ENCODE data around the gene SDK2. TPM values are rescaled to one million over a fixed set of nuclear protein-coding genes. Genes with fewer than 3 reads are reported as not detected.
"Not testable (repeated sequence)": the region's sequence is repeated elsewhere in the genome, so short reads cannot be mapped to it uniquely, and the experiment has no call there.

Gene SDK2
- total and polyA plus RNA-seq, 2 experiments from 2014 or later, result 0.59 to 1.2 TPM

DNA sequence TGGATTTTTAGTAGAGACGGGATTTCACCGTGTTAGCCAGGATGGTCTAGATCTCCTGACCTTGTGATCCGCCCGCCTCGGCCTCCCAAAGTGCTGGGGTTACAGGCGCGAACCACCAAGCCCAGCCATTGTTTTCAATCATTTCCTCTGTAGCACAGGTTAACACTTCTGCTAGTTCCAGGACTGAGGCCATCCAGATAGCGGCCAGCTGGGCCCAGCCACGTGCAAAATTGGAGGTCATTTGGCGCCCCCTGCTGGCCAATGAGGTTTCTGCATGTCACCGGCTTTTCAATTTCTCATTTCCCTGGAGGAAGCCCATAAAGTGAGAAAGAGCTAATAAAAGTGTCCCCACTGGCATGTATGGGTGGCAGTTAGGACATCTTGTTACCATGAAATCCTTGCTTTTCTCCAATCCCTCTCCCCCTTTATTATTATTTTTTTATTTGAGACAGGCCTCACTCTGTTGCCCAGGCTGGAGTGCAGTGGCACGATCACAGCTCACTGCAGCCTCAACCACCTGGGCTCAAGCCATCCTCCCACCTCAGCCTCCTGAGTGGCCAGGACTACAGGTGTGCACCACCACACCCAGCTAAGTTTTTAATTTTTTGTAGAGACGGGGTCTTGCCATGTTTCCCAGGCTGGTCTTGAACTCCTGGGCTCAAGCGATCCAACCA is 274.3 kb downstream of the SDK2 start:
- H3K79me2 ChIP-seq; H3K4me1 ChIP-seq (ENCODE audit: insufficient read depth); H4K20me1 ChIP-seq (ENCODE audit: insufficient read depth, poor library complexity, severe bottlenecking); H3K9me2 ChIP-seq (replicated peaks; ENCODE audit: insufficient read depth); H3K27me3 ChIP-seq; H3K4me3 ChIP-seq; H2AFZ ChIP-seq; H3K36me3 ChIP-seq (replicated peaks; ENCODE audit: insufficient read depth, low read depth); H3K9me3 ChIP-seq (ENCODE audit: low read depth); H3K27ac ChIP-seq; H3K4me2 ChIP-seq: not testable (repeated sequence)
- peak; percentile 83 for DNase-seq (ENCODE audit: low spot score)
- 37% methylated on average over 14 of the region's 14 CpGs for WGBS (ENCODE audit: low lambda C conversion rate, missing lambda C conversion rate)
- TF ChIP-seq, protein P1, sequence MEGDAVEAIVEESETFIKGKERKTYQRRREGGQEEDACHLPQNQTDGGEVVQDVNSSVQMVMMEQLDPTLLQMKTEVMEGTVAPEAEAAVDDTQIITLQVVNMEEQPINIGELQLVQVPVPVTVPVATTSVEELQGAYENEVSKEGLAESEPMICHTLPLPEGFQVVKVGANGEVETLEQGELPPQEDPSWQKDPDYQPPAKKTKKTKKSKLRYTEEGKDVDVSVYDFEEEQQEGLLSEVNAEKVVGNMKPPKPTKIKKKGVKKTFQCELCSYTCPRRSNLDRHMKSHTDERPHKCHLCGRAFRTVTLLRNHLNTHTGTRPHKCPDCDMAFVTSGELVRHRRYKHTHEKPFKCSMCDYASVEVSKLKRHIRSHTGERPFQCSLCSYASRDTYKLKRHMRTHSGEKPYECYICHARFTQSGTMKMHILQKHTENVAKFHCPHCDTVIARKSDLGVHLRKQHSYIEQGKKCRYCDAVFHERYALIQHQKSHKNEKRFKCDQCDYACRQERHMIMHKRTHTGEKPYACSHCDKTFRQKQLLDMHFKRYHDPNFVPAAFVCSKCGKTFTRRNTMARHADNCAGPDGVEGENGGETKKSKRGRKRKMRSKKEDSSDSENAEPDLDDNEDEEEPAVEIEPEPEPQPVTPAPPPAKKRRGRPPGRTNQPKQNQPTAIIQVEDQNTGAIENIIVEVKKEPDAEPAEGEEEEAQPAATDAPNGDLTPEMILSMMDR (IDR thresholded peaks at IDR 0.05; ENCODE audit: poor library complexity), result peak; percentile 95

DNA sequence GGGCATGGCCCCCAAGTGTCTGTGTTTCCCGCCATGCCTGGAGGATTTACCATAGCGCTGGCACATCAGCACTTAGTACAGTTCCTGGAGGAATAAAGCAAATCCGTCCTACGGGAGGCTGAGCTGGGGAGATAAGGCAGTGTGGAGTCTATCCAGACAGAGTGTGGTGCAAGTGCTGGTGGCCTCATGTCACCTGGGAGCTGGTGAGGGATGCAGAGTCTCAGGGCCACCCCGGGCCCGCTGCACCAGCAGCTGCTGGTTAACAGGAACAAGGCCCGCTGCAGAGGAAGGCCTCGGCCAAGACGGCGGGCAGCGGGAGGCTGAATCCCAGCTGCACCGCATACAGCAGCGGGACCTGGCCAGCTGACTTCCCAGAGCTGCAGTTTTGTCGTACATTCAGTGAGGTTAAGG is 275.1 kb downstream of the SDK2 start:
- H2AFZ ChIP-seq, result no peak overlapping the region
- WGBS (ENCODE audit: low lambda C conversion rate, missing lambda C conversion rate), result 71% methylated on average over 14 of the region's 14 CpGs

DNA sequence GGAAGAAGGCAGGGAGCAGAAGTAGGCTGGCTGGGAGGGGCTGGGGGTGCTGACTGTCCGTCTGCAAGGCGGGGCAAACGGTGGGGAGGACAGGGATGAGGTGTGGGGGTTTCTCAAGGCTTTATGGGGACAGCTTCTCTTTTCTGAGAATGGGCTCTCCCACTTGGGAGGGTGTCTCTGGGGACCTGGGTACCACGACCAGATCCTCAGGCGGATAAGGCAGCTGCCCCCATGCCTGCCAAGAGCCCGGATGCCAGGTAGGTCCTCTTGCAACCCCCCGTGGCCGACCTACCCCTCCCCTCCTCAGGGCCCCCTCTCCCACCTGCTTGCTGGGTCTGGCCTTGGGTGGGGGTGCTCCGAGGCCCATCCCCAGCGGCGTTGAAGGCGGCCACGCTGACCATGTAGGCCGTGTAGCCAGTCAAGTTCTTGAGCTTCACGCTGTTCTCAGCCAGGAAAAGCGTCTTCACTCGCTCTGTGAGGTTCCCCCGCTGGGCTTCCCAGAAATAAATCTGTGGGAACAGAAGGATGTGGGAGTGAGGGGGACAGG is 276.1 kb downstream of the SDK2 start:
- no peaks in the 10 kb centered on the region for H3K79me2 ChIP-seq
- TF ChIP-seq EZH2phosphoT487 (IDR thresholded peaks at IDR 0.05; ENCODE audit: low read depth, severe bottlenecking, unreplicated experiment) (no peak), EZH2 (IDR thresholded peaks at IDR 0.05; ENCODE audit: borderline replicate concordance) (no peak)
- TF ChIP-seq, protein P1 (IDR thresholded peaks at IDR 0.05; ENCODE audit: poor library complexity), result no peak
- H3K4me1 ChIP-seq (ENCODE audit: insufficient read depth), result peaks cover 4% of the 10 kb centered on the region
- no peak overlapping the region for H2AFZ ChIP-seq
- no peak overlapping the region for H3K4me2 ChIP-seq
- no peaks in the 10 kb centered on the region for H3K9me2 ChIP-seq (replicated peaks; ENCODE audit: insufficient read depth)
- no peak overlapping the region for H3K4me3 ChIP-seq
- H3K36me3 ChIP-seq (replicated peaks; ENCODE audit: insufficient read depth, low read depth), result no peaks in the 10 kb centered on the region
- no peak for DNase-seq (ENCODE audit: low spot score)
- H3K27ac ChIP-seq, result no peak overlapping the region
- H3K27me3 ChIP-seq, result peaks cover 2% of the 10 kb centered on the region
- H4K20me1 ChIP-seq (ENCODE audit: insufficient read depth, poor library complexity, severe bottlenecking), result no peaks in the 10 kb centered on the region
- whole genome bisulfite sequencing (ENCODE audit: low lambda C conversion rate, missing lambda C conversion rate), result 96% methylated on average over 15 of the region's 18 CpGs
- H3K9me3 ChIP-seq (ENCODE audit: low read depth), result no peaks in the 10 kb centered on the region

More for the DNA sequence above, 275.1 kb downstream of the SDK2 start:
- H3K27ac ChIP-seq, result no peak overlapping the region
- DNase-seq (ENCODE audit: low spot score), result no peak
- H4K20me1 ChIP-seq (ENCODE audit: insufficient read depth, poor library complexity, severe bottlenecking), result no peaks in the 10 kb centered on the region
- no peaks in the 10 kb centered on the region for H3K9me3 ChIP-seq (ENCODE audit: low read depth)
- H3K4me2 ChIP-seq, result no peak overlapping the region
- H3K9me2 ChIP-seq (replicated peaks; ENCODE audit: insufficient read depth), result no peaks in the 10 kb centered on the region
- H3K4me1 ChIP-seq (ENCODE audit: insufficient read depth), result peaks cover 4% of the 10 kb centered on the region
- H3K27me3 ChIP-seq, result peaks cover 3% of the 10 kb centered on the region
- no peaks in the 10 kb centered on the region for H3K79me2 ChIP-seq
- no peaks in the 10 kb centered on the region for H3K36me3 ChIP-seq (replicated peaks; ENCODE audit: insufficient read depth, low read depth)
- no peak for TF ChIP-seq EZH2 (IDR thresholded peaks at IDR 0.05; ENCODE audit: borderline replicate concordance)
- TF ChIP-seq EZH2phosphoT487 (IDR thresholded peaks at IDR 0.05; ENCODE audit: low read depth, severe bottlenecking, unreplicated experiment), result no peak
- TF ChIP-seq, protein P1 (IDR thresholded peaks at IDR 0.05; ENCODE audit: poor library complexity), result no peak
- no peak overlapping the region for H3K4me3 ChIP-seq

All from hepatocyte (in vitro differentiated cells).